HepG2 (cell line): ENCODE results near the gene ESF1. TPM values are rescaled to one million over a fixed set of nuclear protein-coding genes. Genes with fewer than 3 reads are reported as not detected.

Experiments
- AKNA ChIP-seq: sonication (generic); formaldehyde crosslinking; IDR thresholded peaks from 2 replicates; pipeline ENCODE4 v1.4.0; 2020; ENCODE audit warnings: missing genetic modification reagents, borderline replicate concordance
- GATAD1 ChIP-seq: IDR thresholded peaks from 2 replicates; pipeline ENCODE4 v1.6.1; 2016; ENCODE audit warnings: missing genetic modification reagents, missing compliant biosample characterization
- HDAC1 ChIP-seq: sonication (generic); formaldehyde crosslinking; IDR thresholded peaks from 2 replicates; pipeline ENCODE4 v1.5.1; 2020; ENCODE audit warnings: mild to moderate bottlenecking, missing genetic modification reagents
- KMT2B ChIP-seq: IDR thresholded peaks from 2 replicates; pipeline ENCODE4 v1.6.1; 2016; ENCODE audit warnings: missing genetic modification reagents, missing compliant biosample characterization
- NCOA1 ChIP-seq: sonication (generic); formaldehyde crosslinking; IDR thresholded peaks from 2 replicates; pipeline ENCODE4 v1.9.0; 2021; ENCODE audit warnings: missing genetic modification reagents
- NFIB ChIP-seq: sonication (generic); formaldehyde crosslinking; IDR thresholded peaks from 2 replicates; pipeline ENCODE4 v1.9.0; 2021; ENCODE audit warnings: missing genetic modification reagents, mild to moderate bottlenecking, borderline replicate concordance
- NR0B2 ChIP-seq: sonication (generic); formaldehyde crosslinking; IDR thresholded peaks from 2 replicates; pipeline ENCODE4 v1.4.0; 2020; ENCODE audit warnings: mild to moderate bottlenecking, missing genetic modification reagents
- PPARG ChIP-seq: conservative IDR thresholded peaks from 2 replicates; pipeline ENCODE4 v1.6.1; 2016; ENCODE audit warnings: missing biosample characterization, missing genetic modification reagents
- RORA ChIP-seq: sonication (generic); formaldehyde crosslinking; IDR thresholded peaks from 2 replicates; pipeline ENCODE4 v1.5.0; 2020; ENCODE audit warnings: mild to moderate bottlenecking, missing genetic modification reagents, moderate library complexity
- SAFB2 ChIP-seq: sonication (generic); formaldehyde crosslinking; IDR thresholded peaks from 2 replicates; pipeline ENCODE4 v1.5.1; 2020; ENCODE audit warnings: missing genetic modification reagents, low read depth, mild to moderate bottlenecking, borderline replicate concordance
- SKI ChIP-seq: fragments of 450-650 bp; IDR thresholded peaks from one replicate; pipeline ENCODE4 v1.6.1; 2018; ENCODE audit warnings: mild to moderate bottlenecking; ENCODE audit not compliant: partially characterized antibody
- SMYD3 ChIP-seq: sonication (generic); formaldehyde crosslinking; IDR thresholded peaks from 2 replicates; pipeline ENCODE4 v1.8.1; 2023; ENCODE audit warnings: mild to moderate bottlenecking, missing genetic modification reagents
- SP5 ChIP-seq: IDR thresholded peaks from 2 replicates; pipeline ENCODE4 v1.6.1; 2016; ENCODE audit warnings: low read depth, borderline replicate concordance
- ZC3H13 ChIP-seq: sonication (generic); formaldehyde crosslinking; IDR thresholded peaks from 2 replicates; pipeline ENCODE4 v1.8.1; 2023; ENCODE audit warnings: mild to moderate bottlenecking, missing genetic modification reagents, moderate library complexity
- ZMAT3 ChIP-seq: sonication (generic); formaldehyde crosslinking; conservative IDR thresholded peaks from 2 replicates; pipeline ENCODE4 v1.7.0; 2021; ENCODE audit warnings: missing genetic modification reagents
- ZMYM3 ChIP-seq: sonication (generic); formaldehyde crosslinking; IDR thresholded peaks from 2 replicates; pipeline ENCODE4 v1.5.1; 2020; ENCODE audit warnings: mild to moderate bottlenecking, missing genetic modification reagents
- ZNF292 ChIP-seq: sonication (generic); formaldehyde crosslinking; IDR thresholded peaks from 2 replicates; pipeline ENCODE4 v1.8.1; 2022; ENCODE audit warnings: mild to moderate bottlenecking, low read depth, missing genetic modification reagents, borderline replicate concordance
- ZNF326 ChIP-seq: sonication (generic); formaldehyde crosslinking; IDR thresholded peaks from 2 replicates; pipeline ENCODE4 v1.4.0; 2020; ENCODE audit warnings: missing genetic modification reagents, borderline replicate concordance
- ZNF547 ChIP-seq: sonication (generic); formaldehyde crosslinking; IDR thresholded peaks from 2 replicates; pipeline ENCODE4 v1.5.1; 2020; ENCODE audit warnings: mild to moderate bottlenecking, missing genetic modification reagents
- ZNF576 ChIP-seq: sonication (generic); formaldehyde crosslinking; IDR thresholded peaks from 2 replicates; pipeline ENCODE4 v1.4.0; 2020; ENCODE audit warnings: mild to moderate bottlenecking, missing genetic modification reagents
- ZNF704 ChIP-seq: sonication (generic); formaldehyde crosslinking; IDR thresholded peaks from 2 replicates; pipeline ENCODE4 v1.8.1; 2023; ENCODE audit warnings: mild to moderate bottlenecking, inconsistent platforms, moderate library complexity, missing genetic modification reagents, borderline replicate concordance
- ZNF776 ChIP-seq: sonication (generic); formaldehyde crosslinking; IDR thresholded peaks from 2 replicates; pipeline ENCODE4 v1.4.0; 2020; ENCODE audit warnings: mild to moderate bottlenecking, missing genetic modification reagents
- ZNF841 ChIP-seq: sonication (generic); formaldehyde crosslinking; IDR thresholded peaks from 2 replicates; pipeline ENCODE4 v1.8.1; 2023; ENCODE audit warnings: missing genetic modification reagents, borderline replicate concordance
- ZSCAN12 ChIP-seq: sonication (generic); formaldehyde crosslinking; IDR thresholded peaks from 2 replicates; pipeline ENCODE4 v1.9.0; 2021; ENCODE audit warnings: mild to moderate bottlenecking, missing genetic modification reagents
- ZSCAN20 ChIP-seq: sonication (generic); formaldehyde crosslinking; IDR thresholded peaks from 2 replicates; pipeline ENCODE4 v1.4.0; 2020; ENCODE audit warnings: missing genetic modification reagents, mild to moderate bottlenecking, borderline replicate concordance
- polyA plus RNA-seq, 8 experiments: library from polyadenylated mRNA; depleted of rRNA in 3 of 8; stranded (reverse) in 7 of 8; unstranded in 1 of 8; fragments of >200 nt; fragmentation: Illumina TruSeq in 4 of 8; extraction: Trizol in 4 of 8; gene quantifications; 2 replicates each; pipeline versions ENCODE4 v1.2.1 to v1.2.3, GENCODE V29; 2011 to 2016; ENCODE audit warnings: low read depth in 4 of 8, missing spikeins in 1 of 8, mixed read lengths in 1 of 8; ENCODE audit not compliant: insufficient read depth in 1 of 8
- total RNA-seq, 5 experiments: library from RNA; depleted of rRNA; stranded (reverse); fragments of >200 nt; fragmentation: Illumina TruSeq; extraction: Trizol; gene quantifications; 2 replicates each; pipeline ENCODE4 v1.2.3, GENCODE V29; 2016; ENCODE audit warnings: low read depth in 1 of 5

The ESF1 gene
- total and polyA plus RNA-seq, 2 of the 13 experiments (the other 11 are each of a cell fraction or from before 2014, with no cell fraction given) = 7.3 to 66.9 TPM

GRCh38 chr20:13800728-13801134, 16.0 kb upstream of the ESF1 start (continued):
- peak; percentile 98; the same call in 1 of the 2 replicates for TF ChIP-seq ZNF292 (CRISPR knock-in tag)
- TF ChIP-seq ZNF547 (CRISPR knock-in tag) = no peak
- no peak for TF ChIP-seq SMYD3 (CRISPR knock-in tag)
- no peak for TF ChIP-seq NCOA1 (CRISPR knock-in tag)
- peak; percentile 85 for TF ChIP-seq SP5 (CRISPR knock-in tag)
- TF ChIP-seq GATAD1 (CRISPR knock-in tag) = no peak
- TF ChIP-seq SAFB2 (CRISPR knock-in tag) = no peak
- TF ChIP-seq ZNF776 (CRISPR knock-in tag) = no peak
- TF ChIP-seq ZSCAN12 (CRISPR knock-in tag) = no peak
- no peak for TF ChIP-seq NFIB (CRISPR knock-in tag)
- peak; percentile 65; the same call in 1 of the 2 replicates for TF ChIP-seq ZMAT3 (CRISPR knock-in tag)
- peak; percentile 85 for TF ChIP-seq SKI
- TF ChIP-seq HDAC1 (CRISPR knock-in tag) = peak; percentile 61; the same call in 1 of the 2 replicates
- TF ChIP-seq ZSCAN20 (CRISPR knock-in tag) = no peak
- TF ChIP-seq AKNA (CRISPR knock-in tag) = no peak
- no peak for TF ChIP-seq ZNF326 (CRISPR knock-in tag)
- TF ChIP-seq ZC3H13 (CRISPR knock-in tag) = no peak
- peak; percentile 21; the same call in 1 of the 2 replicates for TF ChIP-seq KMT2B
- no peak for TF ChIP-seq RORA
- TF ChIP-seq ZNF704 (CRISPR knock-in tag) = no peak
- TF ChIP-seq ZMYM3 (CRISPR knock-in tag) = peak; percentile 65; the same call in 1 of the 2 replicates
- peak; percentile 96 for TF ChIP-seq PPARG
- no peak for TF ChIP-seq ZNF841
- TF ChIP-seq NR0B2 (CRISPR knock-in tag) = 0 out of 2 replicates have a peak, but pooled peaks have one; percentile 23
- TF ChIP-seq ZNF576 (CRISPR knock-in tag) = no peak
